ENCODE measurements around the gene FLII.
"Not testable (repeated sequence)": the region's sequence is repeated elsewhere in the genome, so short reads cannot be mapped to it uniquely, and the experiment has no call there.

The FLII gene

DNA sequence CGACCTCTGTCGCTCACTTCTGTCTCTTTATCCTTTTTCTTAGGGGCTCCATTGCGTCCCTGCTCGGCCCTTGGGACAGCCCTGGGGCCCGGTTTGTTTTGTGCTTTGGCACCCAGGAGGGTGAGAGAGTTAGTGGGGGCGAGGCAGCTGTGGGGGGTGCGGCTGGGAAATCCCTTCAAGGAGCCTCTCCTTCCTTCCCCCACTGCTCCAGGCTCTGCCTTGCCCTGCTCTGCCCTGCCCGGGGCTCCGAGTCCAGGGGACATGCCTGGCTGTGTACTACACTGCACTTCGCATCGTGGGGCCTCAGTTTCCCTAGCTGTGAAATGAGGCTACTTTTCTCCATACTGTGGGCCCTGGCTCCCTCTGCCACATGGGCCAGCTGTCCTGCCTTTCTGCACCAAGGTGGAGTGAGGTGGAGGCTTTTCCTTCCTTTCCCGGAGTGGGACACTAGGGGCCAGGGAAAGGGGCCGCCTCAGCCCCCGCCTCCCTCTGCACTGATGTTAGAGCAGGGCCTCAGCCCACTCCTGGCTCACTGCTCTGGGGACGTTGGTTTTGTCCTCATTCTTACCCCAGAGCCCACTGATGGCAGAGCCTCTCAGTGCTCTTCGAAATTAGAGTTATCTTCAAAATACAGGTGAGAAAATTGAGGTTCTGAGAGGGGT lies 32.1 kb downstream of the FLII start:
- H3K4me3 Mint-ChIP-seq, result peak overlapping the region; percentile 93
- H3K27ac Mint-ChIP-seq, result peak overlapping the region; percentile 90
- no peaks in the 10 kb centered on the region for H3K9me3 Mint-ChIP-seq
- DNase-seq (ENCODE audit: low spot score), result no peak
- H3K27me3 Mint-ChIP-seq (ENCODE audit: low read depth), result no peaks in the 10 kb centered on the region
- H3K4me1 Mint-ChIP-seq (ENCODE audit: low read depth), result peaks cover 20% of the 10 kb centered on the region
- H3K36me3 Mint-ChIP-seq (ENCODE audit: low read depth), result no peaks in the 10 kb centered on the region

DNA sequence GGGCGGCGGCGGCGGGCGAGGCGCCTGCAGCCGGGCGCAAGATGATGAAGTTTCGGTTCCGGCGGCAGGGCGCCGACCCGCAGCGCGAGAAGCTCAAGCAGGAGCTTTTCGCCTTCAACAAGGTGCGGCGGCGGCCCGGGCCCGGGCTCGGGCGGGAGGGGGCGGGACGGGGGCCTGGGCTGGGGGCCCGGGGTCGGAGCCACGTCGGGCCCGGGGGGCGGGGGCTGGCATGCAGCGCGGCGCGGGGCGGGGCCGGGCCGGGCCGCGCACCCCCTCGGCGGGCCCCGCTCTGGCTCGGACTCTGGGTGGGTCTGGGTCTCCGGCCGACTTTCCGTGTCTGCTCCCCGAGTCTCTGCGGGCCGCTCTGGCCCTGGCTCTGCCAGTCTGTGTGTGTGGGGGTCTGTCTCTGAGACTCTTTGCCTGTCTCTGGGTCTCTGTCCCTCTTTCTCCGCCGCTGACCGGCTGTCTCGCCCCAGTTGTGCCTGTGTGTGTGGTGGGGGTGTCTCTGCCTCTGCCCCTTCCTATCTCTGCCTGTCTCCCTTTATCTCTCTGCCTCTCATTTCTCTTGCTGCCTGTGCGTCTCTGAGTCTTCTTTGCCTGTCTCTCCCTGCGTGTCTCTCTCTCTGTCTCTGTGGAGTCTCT lies 32.8 kb downstream of the FLII start:
- peaks cover 20% of the 10 kb centered on the region for H3K4me1 Mint-ChIP-seq (ENCODE audit: low read depth)
- H3K9me3 Mint-ChIP-seq, result no peaks in the 10 kb centered on the region
- no peak for DNase-seq (ENCODE audit: low spot score)
- H3K4me3 Mint-ChIP-seq, result peak overlapping the region; percentile 93
- H3K36me3 Mint-ChIP-seq (ENCODE audit: low read depth), result no peaks in the 10 kb centered on the region
- no peaks in the 10 kb centered on the region for H3K27me3 Mint-ChIP-seq (ENCODE audit: low read depth)
- H3K27ac Mint-ChIP-seq, result peak overlapping the region; percentile 90

DNA sequence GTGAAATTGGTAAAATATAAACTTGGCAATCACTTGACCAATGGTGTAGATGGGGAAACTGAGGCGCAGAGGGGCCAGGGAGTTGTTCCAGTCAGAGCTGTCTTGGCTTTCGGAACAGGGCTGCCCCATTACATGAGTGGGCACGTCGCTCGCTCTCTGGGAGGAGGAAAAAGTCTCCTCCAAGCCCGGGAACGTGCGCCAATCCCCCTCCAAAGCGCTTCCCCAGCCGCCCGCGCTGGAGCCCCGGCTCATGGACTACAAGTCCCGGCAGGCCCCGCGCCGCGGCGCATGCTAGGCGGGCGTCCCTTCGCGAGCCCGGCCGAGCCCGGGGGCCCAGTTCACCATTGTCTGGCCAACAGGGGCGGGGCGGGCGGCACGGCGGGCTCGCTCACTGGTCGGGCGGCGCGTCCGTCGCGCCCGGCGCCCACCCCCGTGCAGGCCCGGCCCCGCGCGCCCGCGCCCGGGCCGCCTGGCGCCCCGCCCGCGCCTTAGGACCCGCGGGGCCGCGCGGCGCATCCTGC lies 33.4 kb downstream of the FLII start, which contains the start of gene LLGL1:
TSS of gene LLGL1 (plus strand) at position 515 of the 521 bp plus-strand sequence. CDS start 48 bp downstream, outside the sequence.
- H3K4me1 Mint-ChIP-seq (ENCODE audit: low read depth), result peaks cover 20% of the 10 kb centered on the region
- H3K9me3 Mint-ChIP-seq, result no peaks in the 10 kb centered on the region
- no peaks in the 10 kb centered on the region for H3K36me3 Mint-ChIP-seq (ENCODE audit: low read depth)
- peak within 1 kb of the TSS; percentile 90 for H3K27ac Mint-ChIP-seq
- H3K4me3 Mint-ChIP-seq, result peak within 1 kb of the TSS; percentile 93
- peak; percentile 96 for DNase-seq (ENCODE audit: low spot score)
- H3K27me3 Mint-ChIP-seq (ENCODE audit: low read depth), result no peaks in the 10 kb centered on the region

DNA sequence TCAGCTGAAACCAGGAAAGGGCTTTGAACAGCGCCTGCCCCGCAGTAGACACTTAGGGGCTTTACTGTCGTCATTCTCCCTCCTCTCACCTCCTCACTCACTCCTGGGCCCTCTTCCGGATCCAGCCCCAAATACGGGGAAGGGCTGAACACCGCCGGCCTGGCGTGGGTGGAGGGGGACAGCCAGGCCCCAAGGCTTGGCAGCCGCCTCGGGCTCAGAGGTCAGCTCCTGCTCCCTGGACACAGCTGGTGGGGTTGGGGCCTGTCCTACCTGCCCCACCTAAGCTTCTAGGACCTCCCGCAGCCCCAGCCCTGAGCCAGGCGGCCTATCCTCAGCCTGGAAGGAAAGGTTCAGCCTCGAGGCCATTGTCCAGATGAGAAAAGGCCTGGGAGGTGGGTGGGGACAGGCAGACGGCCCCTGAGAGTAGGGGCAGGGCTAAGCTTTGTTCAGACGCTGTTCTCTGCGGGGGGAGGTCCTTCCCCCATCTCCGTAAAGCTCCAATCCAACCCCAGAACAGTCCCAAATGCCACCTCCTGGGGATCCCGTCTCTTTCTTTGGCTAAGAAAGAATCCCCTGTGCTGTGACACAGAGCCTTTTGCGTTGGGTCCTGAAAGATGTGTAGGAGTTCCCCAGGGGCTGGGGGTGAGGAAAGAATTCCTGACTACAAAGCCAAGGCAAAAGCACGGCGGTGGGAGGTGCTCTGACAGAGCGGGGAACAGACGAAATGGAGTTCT lies 34.0 kb downstream of the FLII start:
- Mint-ChIP-seq H3K27me3 (ENCODE audit: low read depth) (no peaks in the 10 kb centered on the region), H3K27ac (no peak overlapping the region), H3K9me3 (no peaks in the 10 kb centered on the region), H3K36me3 (ENCODE audit: low read depth) (no peaks in the 10 kb centered on the region), H3K4me3 (peak overlapping the region; percentile 74), H3K4me1 (ENCODE audit: low read depth) (peaks cover 20% of the 10 kb centered on the region)
- DNase-seq (ENCODE audit: low spot score), result no peak

DNA sequence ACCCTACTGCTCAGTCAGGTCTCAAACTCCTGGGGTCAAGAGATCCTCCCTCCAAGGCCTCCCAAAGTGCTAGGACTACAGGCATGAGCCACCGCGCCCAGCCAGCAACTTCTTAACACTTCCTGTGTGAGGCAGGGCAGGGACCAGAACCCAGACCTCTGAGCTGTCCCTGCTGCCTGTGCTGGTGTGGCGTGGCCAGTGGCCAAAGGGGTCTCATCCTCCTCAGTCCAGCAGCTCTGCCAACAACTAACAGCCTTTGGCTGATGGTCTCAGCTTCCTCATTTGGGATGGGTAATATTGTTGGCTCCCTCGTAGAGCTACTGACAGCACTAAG lies 34.5 kb downstream of the FLII start:
- no peaks in the 10 kb centered on the region for H3K27me3 Mint-ChIP-seq (ENCODE audit: low read depth)
- no peaks in the 10 kb centered on the region for H3K36me3 Mint-ChIP-seq (ENCODE audit: low read depth)
- no peak overlapping the region for H3K27ac Mint-ChIP-seq
- H3K4me1 Mint-ChIP-seq (ENCODE audit: low read depth), result peaks cover 20% of the 10 kb centered on the region
- no peaks in the 10 kb centered on the region for H3K9me3 Mint-ChIP-seq
- no peak overlapping the region for H3K4me3 Mint-ChIP-seq
- DNase-seq (ENCODE audit: low spot score), result no peak

DNA sequence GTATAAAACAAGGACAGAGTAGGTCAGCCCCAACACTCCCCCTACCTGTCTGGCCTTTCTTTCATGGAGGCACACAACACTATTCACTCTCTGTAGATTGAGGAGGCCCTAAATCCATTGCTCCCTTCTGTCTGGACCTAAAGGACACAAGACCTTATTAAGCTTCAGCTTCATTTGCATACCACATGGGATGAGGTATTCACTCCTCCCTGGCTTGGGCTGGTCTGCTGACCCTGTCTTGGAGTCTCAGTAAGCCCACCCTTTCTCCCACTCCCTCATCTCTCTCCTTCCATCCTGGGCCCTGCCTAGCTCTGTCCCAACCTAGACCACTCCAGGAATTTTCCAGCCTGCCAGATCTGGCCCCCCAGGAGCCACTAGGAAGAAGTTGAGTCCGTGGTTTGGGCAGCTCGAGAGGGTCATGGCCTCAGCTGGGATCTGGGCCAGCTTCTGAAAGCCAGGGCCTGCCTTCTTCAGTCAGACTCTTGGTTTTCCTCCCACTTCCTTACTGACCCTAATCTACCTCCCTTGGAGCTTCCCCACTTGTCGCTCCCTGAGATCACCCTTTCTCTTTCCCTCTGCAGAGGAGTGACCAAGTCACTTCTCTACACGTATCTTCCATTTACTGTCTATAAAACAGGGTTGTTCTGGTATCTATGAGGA lies 39.7 kb downstream of the FLII start:
- Mint-ChIP-seq H3K27ac (no peak overlapping the region), H3K9me3 (no peaks in the 10 kb centered on the region), H3K27me3 (ENCODE audit: low read depth) (no peaks in the 10 kb centered on the region), H3K36me3 (ENCODE audit: low read depth) (no peaks in the 10 kb centered on the region), H3K4me3 (no peak overlapping the region), H3K4me1 (ENCODE audit: low read depth) (no peaks in the 10 kb centered on the region)
- no peak for DNase-seq (ENCODE audit: low spot score)

DNA sequence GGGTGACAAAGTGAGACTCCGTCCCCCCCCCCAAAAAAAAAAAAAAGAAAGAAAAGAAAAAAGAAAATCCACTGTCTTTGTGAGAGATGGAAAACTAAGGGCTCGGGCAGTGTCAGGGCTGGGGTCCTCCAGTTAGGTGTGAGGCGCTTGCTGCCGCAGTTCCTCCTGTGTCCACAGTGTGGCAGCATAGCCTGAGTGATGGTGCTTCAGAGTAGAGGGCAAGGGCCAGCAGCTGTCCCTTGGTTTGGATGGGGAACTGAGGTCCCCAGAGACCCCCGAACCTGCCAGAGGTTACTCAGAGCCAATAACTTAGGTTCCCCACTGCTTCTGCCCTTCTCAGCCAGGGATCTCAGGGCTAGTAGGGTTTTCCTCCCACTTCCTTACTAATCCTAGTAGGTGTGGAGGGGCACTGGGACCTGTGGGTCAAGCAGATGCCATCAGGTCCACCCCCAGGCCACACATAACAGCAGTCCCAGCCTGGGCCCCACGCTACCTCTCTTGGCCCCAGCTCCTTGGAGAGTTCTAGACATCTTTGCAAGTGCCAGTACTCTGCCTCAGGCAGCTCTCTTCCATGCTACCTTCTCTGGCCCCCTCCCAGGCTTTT lies 41.0 kb downstream of the FLII start:
- H3K9me3 Mint-ChIP-seq, result no peaks in the 10 kb centered on the region
- H3K27ac Mint-ChIP-seq, result no peak overlapping the region
- no peaks in the 10 kb centered on the region for H3K36me3 Mint-ChIP-seq (ENCODE audit: low read depth)

DNA sequence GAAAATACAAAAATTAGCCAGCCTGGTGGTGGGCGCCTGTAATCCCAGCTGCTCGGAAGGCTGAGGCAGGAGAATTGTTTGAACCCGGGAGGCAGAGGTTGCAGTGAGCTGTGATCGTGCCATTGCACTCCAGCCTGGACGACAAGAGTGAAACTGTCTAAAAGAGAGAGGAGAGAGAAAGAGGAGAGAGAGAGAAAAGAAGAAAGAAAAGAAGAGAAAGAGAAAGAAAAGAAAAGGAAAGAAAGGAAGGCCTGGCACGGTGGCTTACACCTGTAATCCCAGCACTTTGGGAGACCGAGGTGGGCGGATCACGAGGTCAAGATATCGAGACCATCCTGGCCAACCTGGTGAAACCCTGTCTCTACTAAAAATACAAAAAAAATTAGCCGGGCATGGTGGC lies 41.6 kb downstream of the FLII start:
- H3K9me3 Mint-ChIP-seq; DNase-seq (ENCODE audit: low spot score); H3K4me1 Mint-ChIP-seq (ENCODE audit: low read depth); H3K4me3 Mint-ChIP-seq; H3K36me3 Mint-ChIP-seq (ENCODE audit: low read depth); H3K27me3 Mint-ChIP-seq (ENCODE audit: low read depth); H3K27ac Mint-ChIP-seq: not testable (repeated sequence)

More for the DNA sequence above, 41.0 kb downstream of the FLII start:
- H3K4me3 Mint-ChIP-seq, result no peak overlapping the region
- H3K4me1 Mint-ChIP-seq (ENCODE audit: low read depth), result no peaks in the 10 kb centered on the region
- DNase-seq (ENCODE audit: low spot score), result peak; percentile 64
- no peaks in the 10 kb centered on the region for H3K27me3 Mint-ChIP-seq (ENCODE audit: low read depth)

DNA sequence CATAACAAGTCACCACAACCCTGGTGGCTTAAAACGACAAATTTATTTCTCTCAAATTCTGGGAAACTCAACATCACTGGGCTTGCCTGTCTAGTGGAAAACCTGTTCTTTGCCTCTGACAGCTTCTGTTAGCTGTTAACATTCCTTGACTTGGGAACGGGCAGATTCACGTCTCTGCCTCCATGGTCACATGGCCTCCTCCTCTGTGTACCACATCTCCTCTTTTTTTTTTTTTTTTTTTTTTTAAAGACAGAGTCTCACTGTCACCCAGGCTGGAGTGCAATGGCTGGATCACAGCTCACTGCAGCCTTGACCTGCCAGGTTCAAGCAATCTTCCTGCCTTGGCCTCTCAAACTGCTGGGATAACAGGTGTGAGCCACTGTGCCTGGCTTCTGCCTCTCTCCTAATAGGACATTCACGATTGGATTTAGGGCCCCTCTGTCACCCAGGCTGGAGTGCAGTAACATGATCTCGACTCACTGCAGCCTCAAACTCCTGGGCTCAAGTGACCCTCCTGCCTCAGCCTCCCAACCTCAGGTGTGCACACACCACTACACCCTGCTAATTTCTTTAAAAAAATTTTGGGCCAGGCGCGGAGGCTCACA lies 44.8 kb downstream of the FLII start:
- DNase-seq (ENCODE audit: low spot score), result no peak
- Mint-ChIP-seq H3K4me1 (ENCODE audit: low read depth) (no peaks in the 10 kb centered on the region), H3K4me3 (no peak overlapping the region)

DNA sequence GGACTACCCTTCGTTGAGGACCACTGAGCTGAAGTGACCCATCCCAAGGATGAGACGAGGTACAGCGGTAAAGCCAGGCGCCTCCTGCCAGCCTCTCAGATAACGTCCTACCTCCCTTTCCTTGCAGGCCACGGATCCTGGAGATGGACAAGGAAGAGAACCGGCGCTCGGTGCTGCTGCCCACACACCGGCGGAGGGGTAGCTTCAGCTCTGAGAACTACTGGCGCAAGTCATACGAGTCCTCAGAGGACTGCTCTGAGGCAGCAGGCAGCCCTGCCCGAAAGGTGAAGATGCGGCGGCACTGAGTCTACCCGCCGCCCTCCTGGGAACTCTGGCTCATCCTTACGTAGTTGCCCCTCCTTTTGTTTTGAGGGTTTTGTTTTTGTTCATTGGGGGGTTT lies 50.4 kb downstream of the FLII start:
- Mint-ChIP-seq H3K9me3 (no peaks in the 10 kb centered on the region), H3K4me1 (ENCODE audit: low read depth) (no peaks in the 10 kb centered on the region), H3K27ac (no peak overlapping the region), H3K27me3 (ENCODE audit: low read depth) (no peaks in the 10 kb centered on the region), H3K4me3 (no peak overlapping the region), H3K36me3 (ENCODE audit: low read depth) (peaks cover 30% of the 10 kb centered on the region)
- no peak for DNase-seq (ENCODE audit: low spot score)

More for the DNA sequence above, 44.8 kb downstream of the FLII start:
- H3K27ac Mint-ChIP-seq, result no peak overlapping the region
- H3K9me3 Mint-ChIP-seq, result no peaks in the 10 kb centered on the region
- no peaks in the 10 kb centered on the region for H3K27me3 Mint-ChIP-seq (ENCODE audit: low read depth)
- H3K36me3 Mint-ChIP-seq (ENCODE audit: low read depth), result peaks cover 16% of the 10 kb centered on the region

DNA sequence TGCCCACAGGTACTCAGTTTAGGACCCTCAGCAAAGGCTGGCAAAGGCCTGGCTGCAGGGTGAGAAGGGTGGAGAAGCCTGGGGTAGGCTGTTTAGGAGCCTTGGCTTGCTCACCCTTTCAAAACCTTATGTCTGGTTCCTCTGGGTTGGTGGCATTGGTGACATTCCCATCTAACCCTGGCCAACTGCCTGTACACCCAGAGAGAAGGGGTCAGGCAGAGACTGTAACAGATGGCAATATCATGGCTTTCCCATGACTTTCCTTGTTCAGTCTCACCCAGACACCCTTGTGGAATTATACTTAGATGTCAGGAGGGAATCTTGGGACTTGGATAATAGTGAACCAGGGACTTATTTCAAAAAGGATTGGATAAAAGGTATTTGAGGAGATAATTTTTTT lies 51.6 kb downstream of the FLII start:
- Mint-ChIP-seq H3K36me3 (ENCODE audit: low read depth) (peaks cover 30% of the 10 kb centered on the region), H3K9me3 (no peaks in the 10 kb centered on the region), H3K4me3 (no peak overlapping the region), H3K27ac (no peak overlapping the region), H3K4me1 (ENCODE audit: low read depth) (no peaks in the 10 kb centered on the region), H3K27me3 (ENCODE audit: low read depth) (no peaks in the 10 kb centered on the region)
- DNase-seq (ENCODE audit: low spot score), result no peak

DNA sequence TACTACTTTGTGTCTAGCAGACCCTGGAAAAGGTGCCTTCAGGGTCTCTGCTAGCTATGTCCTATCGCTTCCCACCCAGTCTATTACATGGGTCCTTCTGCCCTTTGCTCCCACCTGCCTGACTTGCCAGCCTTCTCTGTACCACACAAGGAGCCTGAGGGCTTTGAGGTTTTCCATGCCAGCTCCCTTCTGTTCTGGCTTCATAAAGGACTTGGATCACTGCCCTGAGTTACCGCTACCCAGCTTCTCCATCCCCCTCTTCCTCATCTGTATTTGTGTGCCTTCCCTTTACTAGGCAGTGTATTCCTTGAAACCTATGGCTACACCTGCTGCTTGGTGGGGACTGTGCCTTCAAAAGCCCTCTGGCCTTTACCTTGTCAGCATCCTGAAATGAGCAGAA lies 52.7 kb downstream of the FLII start:
- Mint-ChIP-seq H3K4me3 (no peak overlapping the region), H3K4me1 (ENCODE audit: low read depth) (no peaks in the 10 kb centered on the region), H3K27ac (no peak overlapping the region), H3K36me3 (ENCODE audit: low read depth) (peaks cover 34% of the 10 kb centered on the region), H3K9me3 (no peaks in the 10 kb centered on the region), H3K27me3 (ENCODE audit: low read depth) (no peaks in the 10 kb centered on the region)
- no peak for DNase-seq (ENCODE audit: low spot score)

DNA sequence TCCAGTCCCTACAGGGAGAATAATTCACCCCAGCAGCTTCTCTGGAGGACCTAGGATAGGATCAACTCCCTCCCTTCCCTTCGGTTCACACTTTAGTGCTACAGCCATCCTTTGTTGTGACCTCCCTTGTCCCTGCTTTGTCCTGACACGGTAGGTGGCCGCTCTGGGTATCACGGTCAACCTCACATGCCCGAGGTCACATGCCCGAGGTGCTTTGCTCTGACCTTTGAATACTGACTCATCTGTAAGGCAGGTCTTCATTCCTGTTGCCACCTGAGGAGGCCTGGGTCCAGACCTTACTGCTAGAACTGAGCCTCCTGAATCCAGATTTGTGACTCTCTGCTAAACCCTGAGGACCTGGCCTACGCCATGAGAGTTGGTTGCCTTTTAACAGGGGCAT lies 55.2 kb downstream of the FLII start:
- Mint-ChIP-seq H3K27me3 (ENCODE audit: low read depth) (no peaks in the 10 kb centered on the region), H3K4me1 (ENCODE audit: low read depth) (peaks cover 2% of the 10 kb centered on the region), H3K4me3 (no peak overlapping the region), H3K9me3 (no peaks in the 10 kb centered on the region), H3K27ac (no peak overlapping the region), H3K36me3 (ENCODE audit: low read depth) (peaks cover 21% of the 10 kb centered on the region)
- no peak for DNase-seq (ENCODE audit: low spot score)
